HG03095 (cell line): Measurements from ENCODE around the gene OR5I1.
"Not testable (repeated sequence)": the region's sequence is repeated elsewhere in the genome, so short reads cannot be mapped to it uniquely, and the experiment has no call there.

ENCODE experiments used
- ATAC-seq: cut with Tn5 transposase; IDR thresholded peaks from one replicate; pipeline ENCODE4 v1.9.1; 2021; ENCODE audit warnings: moderate library complexity; ENCODE audit not compliant: unreplicated experiment

The OR5I1 gene

GRCh38 chr11:55936300-55936699 is at the start of gene OR5I1:
OR5I1 (minus strand) TSS chr11:55936400; CDS start chr11:55936400, 0 bp downstream.
- no peak for ATAC-seq

- no peak for ATAC-seq
These were observed 34.7 kb upstream of the OR5I1 start for GRCh38 chr11:55970935-55971334.

- no peak for ATAC-seq
These were observed 33.6 kb upstream of the OR5I1 start, which contains the start of gene OR10AG1 for GRCh38 chr11:55969845-55970244. OR10AG1 (minus strand) TSS chr11:55969945; CDS start chr11:55969907, 38 bp downstream.

GRCh38 chr11:55967914-55968313 is 31.7 kb upstream of the OR5I1 start:
- ATAC-seq: no peak

- no peak for ATAC-seq
These were observed 30.2 kb upstream of the OR5I1 start for GRCh38 chr11:55966391-55966790.

GRCh38 chr11:55956521-55956920 is 20.3 kb upstream of the OR5I1 start:
- no peak for ATAC-seq

- ATAC-seq: no peak
These were observed 13.1 kb upstream of the OR5I1 start for GRCh38 chr11:55949330-55949729.

GRCh38 chr11:55942785-55943392 is 6.7 kb upstream of the OR5I1 start:
- ATAC-seq: no peak

- ATAC-seq: no peak
These were observed 15.7 kb downstream of the OR5I1 start for GRCh38 chr11:55920537-55920936.

GRCh38 chr11:55914482-55914881 is 21.7 kb downstream of the OR5I1 start, which contains the start of gene OR5W2:
OR5W2 (minus strand) TSS chr11:55914582; CDS start chr11:55914582, 0 bp downstream.
- no peak for ATAC-seq

GRCh38 chr11:55902308-55902707 is 33.9 kb downstream of the OR5I1 start:
- ATAC-seq: no peak

GRCh38 chr11:55895216-55895615 is 41.0 kb downstream of the OR5I1 start:
- no peak for ATAC-seq

GRCh38 chr11:55885481-55885880 is 50.7 kb downstream of the OR5I1 start:
- not testable (repeated sequence) for ATAC-seq
